Measurements from ENCODE around the gene APBB1IP. TPM values are rescaled to one million over a fixed set of nuclear protein-coding genes. Genes with fewer than 3 reads are reported as not detected.

Gene APBB1IP
- total RNA-seq, 2 donors from 2014 or later: 2.3 to 4.0 TPM

DNA sequence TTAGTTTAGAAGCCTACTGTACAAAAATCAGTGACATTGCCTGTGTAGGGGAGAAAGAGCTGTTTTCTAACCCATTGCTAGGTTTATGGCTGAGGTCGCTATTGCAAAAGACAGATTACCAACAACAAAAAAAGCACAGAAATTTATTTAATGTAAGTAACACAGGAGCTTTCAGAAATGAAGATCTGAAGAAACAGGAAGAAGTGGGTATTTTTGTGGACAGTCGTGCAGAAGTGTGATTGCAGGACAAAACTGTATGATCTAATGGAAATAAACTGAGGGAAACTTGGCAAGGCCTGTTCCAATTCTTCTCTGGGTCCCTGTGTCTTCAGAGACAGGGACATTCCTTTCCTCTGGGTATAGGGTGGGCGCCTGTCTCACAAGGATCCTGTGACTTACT, 87.4 kb downstream of the APBB1IP start:
- WGBS, 2 donors: 35 to 41% methylated on average over 3 of the region's 3 CpGs

GRCh38 chr10:26527018-26527417, 88.9 kb downstream of the APBB1IP start:
- TF ChIP-seq, protein P1, sequence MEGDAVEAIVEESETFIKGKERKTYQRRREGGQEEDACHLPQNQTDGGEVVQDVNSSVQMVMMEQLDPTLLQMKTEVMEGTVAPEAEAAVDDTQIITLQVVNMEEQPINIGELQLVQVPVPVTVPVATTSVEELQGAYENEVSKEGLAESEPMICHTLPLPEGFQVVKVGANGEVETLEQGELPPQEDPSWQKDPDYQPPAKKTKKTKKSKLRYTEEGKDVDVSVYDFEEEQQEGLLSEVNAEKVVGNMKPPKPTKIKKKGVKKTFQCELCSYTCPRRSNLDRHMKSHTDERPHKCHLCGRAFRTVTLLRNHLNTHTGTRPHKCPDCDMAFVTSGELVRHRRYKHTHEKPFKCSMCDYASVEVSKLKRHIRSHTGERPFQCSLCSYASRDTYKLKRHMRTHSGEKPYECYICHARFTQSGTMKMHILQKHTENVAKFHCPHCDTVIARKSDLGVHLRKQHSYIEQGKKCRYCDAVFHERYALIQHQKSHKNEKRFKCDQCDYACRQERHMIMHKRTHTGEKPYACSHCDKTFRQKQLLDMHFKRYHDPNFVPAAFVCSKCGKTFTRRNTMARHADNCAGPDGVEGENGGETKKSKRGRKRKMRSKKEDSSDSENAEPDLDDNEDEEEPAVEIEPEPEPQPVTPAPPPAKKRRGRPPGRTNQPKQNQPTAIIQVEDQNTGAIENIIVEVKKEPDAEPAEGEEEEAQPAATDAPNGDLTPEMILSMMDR (IDR thresholded peaks at IDR 0.05): no peak
- no peak for TF ChIP-seq POLR2A (IDR thresholded peaks at IDR 0.05)
- Histone ChIP-seq H3K4me3 (no peak overlapping the region), H3K9me3 (no peaks in the 10 kb centered on the region), H3K27ac (no peak overlapping the region), H3K4me1 (no peaks in the 10 kb centered on the region), H3K36me3 (replicated peaks in 1 of 2; ENCODE audit: insufficient read depth in 1 of 2, low read depth in 2 of 2) (no peaks in the 10 kb centered on the region), H3K27me3 (no peaks in the 10 kb centered on the region)
- 71 to 77% methylated on average over 2 of the region's 2 CpGs for WGBS, 2 donors
- DNase-seq (no peak), ATAC-seq (no peak)
- intact Hi-C loops (cut with DNase I): no loop called here

More for the DNA sequence above, 87.4 kb downstream of the APBB1IP start:
- no peaks in the 10 kb centered on the region for H3K4me1 ChIP-seq
- H3K27ac ChIP-seq: no peak overlapping the region
- DNase-seq (no peak), ATAC-seq (no peak)
- intact Hi-C loops (cut with DNase I): no loop called here
- no peak overlapping the region for H3K4me3 ChIP-seq
- H3K27me3 ChIP-seq: no peaks in the 10 kb centered on the region
- no peak for TF ChIP-seq POLR2A (IDR thresholded peaks at IDR 0.05)
- TF ChIP-seq, protein P1 (IDR thresholded peaks at IDR 0.05): no peak
- H3K9me3 ChIP-seq: no peaks in the 10 kb centered on the region
- no peaks in the 10 kb centered on the region for H3K36me3 ChIP-seq (replicated peaks in 1 of 2; ENCODE audit: insufficient read depth in 1 of 2, low read depth in 2 of 2)

DNA sequence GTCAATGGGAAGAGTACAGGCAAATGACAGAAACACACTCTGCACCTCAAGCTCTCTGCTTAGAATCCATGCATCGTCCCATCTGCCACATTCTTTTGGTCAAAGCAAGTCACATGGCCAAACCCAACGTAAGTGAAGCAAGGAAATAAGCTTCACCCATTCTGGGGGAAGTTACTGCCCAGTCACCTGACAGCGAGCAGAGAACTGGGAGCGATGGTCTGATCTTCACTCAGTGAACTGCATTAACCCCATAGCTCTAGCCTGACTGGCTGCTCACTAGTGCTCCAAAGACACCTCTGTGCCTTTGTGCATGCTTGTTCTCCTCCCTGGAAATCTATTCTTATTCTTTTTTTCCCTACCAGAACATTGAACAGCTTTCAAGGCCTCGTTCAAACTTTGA, 89.9 kb downstream of the APBB1IP start:
- 67 to 76% methylated on average over 5 of the region's 5 CpGs for WGBS, 2 donors
- no peaks in the 10 kb centered on the region for H3K27me3 ChIP-seq
- H3K36me3 ChIP-seq (replicated peaks in 1 of 2; ENCODE audit: insufficient read depth in 1 of 2, low read depth in 2 of 2): no peaks in the 10 kb centered on the region
- TF ChIP-seq POLR2A (IDR thresholded peaks at IDR 0.05): no peak
- TF ChIP-seq, protein P1 (IDR thresholded peaks at IDR 0.05): no peak
- intact Hi-C loops (cut with DNase I): no loop called here
- no peaks in the 10 kb centered on the region for H3K9me3 ChIP-seq
- H3K4me1 ChIP-seq: no peaks in the 10 kb centered on the region
- H3K27ac ChIP-seq: no peak overlapping the region
- no peak for ATAC-seq
- DNase-seq: no peak
- no peak overlapping the region for H3K4me3 ChIP-seq

DNA sequence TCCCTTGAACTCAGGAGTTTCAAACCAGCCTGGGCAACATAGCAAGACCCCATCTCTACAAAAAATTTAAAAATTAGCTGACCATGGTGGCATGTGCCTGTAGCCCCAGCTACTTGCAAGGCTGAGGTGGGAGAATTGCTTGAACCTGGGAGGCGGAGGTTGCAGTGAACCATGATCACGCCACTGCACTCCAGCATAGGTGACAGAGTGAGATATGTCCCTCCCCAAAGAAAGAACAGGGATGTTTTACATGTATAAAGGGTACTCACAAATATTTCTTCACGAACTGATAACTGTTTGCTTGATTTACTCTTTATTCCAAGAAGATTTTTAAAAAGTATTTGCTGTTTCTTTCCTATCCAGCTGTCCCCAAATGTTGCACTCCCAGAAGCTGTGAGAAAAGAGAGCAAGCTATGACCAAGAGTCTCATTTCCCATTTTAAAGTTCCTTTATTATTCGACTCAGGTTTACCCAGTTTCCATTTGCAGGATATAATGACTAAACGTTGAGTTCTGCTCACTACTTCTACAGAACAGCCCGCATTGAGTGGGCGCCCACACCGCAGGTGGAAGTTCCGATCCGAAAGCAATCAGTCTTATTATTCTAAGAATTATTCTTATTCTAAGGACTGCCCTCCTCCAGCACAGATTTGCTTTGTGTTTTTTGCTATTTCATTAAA, 90.7 kb downstream of the APBB1IP start:
- ATAC-seq (no peak), DNase-seq (no peak)
- Histone ChIP-seq H3K4me1 (no peaks in the 10 kb centered on the region), H3K27ac (no peak overlapping the region), H3K36me3 (replicated peaks in 1 of 2; ENCODE audit: insufficient read depth in 1 of 2, low read depth in 2 of 2) (no peaks in the 10 kb centered on the region), H3K4me3 (no peak overlapping the region), H3K9me3 (no peaks in the 10 kb centered on the region), H3K27me3 (no peaks in the 10 kb centered on the region)
- WGBS, 2 donors: 72 to 80% methylated on average over 10 of the region's 10 CpGs
- intact Hi-C loops (cut with DNase I): no loop called here
- no peak for TF ChIP-seq POLR2A (IDR thresholded peaks at IDR 0.05)
- TF ChIP-seq, protein P1 (IDR thresholded peaks at IDR 0.05): no peak

DNA sequence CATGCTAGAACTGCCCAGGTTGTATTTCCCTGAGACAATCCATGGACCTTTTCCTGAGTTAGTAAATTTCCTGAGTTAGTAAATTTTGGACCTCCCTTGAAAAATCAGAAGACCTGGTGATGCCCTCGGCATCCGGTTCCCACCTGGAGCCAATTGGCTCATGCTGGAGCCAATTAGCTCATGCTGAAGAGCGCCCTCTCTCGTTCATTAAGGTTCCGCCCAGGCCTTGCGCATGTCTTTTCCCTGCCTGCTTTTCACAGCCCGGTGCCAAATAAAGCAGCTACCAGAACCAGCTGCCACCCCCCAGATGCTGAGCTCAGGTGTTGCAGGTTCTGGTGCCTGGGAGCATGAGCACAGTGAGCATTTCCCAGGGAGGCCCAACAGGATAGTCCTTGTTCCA, 96.2 kb downstream of the APBB1IP start:
- Histone ChIP-seq H3K9me3 (no peaks in the 10 kb centered on the region), H3K4me3 (no peak overlapping the region), H3K36me3 (replicated peaks in 1 of 2; ENCODE audit: insufficient read depth in 1 of 2, low read depth in 2 of 2) (no peaks in the 10 kb centered on the region), H3K27me3 (no peaks in the 10 kb centered on the region), H3K4me1 (no peaks in the 10 kb centered on the region), H3K27ac (no peak overlapping the region)
- WGBS, 2 donors: 65 to 70% methylated on average over 7 of the region's 7 CpGs
- ATAC-seq (no peak), DNase-seq (no peak)
- no peak for TF ChIP-seq POLR2A (IDR thresholded peaks at IDR 0.05)
- TF ChIP-seq, protein P1 (IDR thresholded peaks at IDR 0.05): no peak
- intact Hi-C loops (cut with DNase I): no loop called here
